NCI-H2196 (cell line): Measurements from ENCODE around the gene CALHM4.

ENCODE experiments used
- DNase-seq: peaks from one replicate; lab custom pipeline; 2025; ENCODE audit not compliant: unreplicated experiment; lab: John Stamatoyannopoulos, UW

CALHM4 gene

GRCh38 chr6:116536216-116536621, 17.3 kb upstream of the CALHM4 start:
- peak; percentile 77 for DNase-seq

- no peak for DNase-seq
These were observed 11.1 kb upstream of the CALHM4 start for GRCh38 chr6:116542426-116542825.

GRCh38 chr6:116543149-116543548, 10.4 kb upstream of the CALHM4 start:
- no peak for DNase-seq

GRCh38 chr6:116545651-116546050, 7.9 kb upstream of the CALHM4 start, which contains the start of gene TRAPPC3L:
TSS of gene TRAPPC3L (minus strand) at chr6:116545684. CDS start at chr6:116545514, 170 bp downstream.
- no peak for DNase-seq

- DNase-seq, result no peak
These were observed 6.2 kb upstream of the CALHM4 start for GRCh38 chr6:116547358-116547757.

- DNase-seq, result no peak
These were observed 2.8 kb upstream of the CALHM4 start for GRCh38 chr6:116550796-116551195.

GRCh38 chr6:116556065-116556464, 2.5 kb downstream of the CALHM4 start:
- DNase-seq, result no peak

- no peak for DNase-seq
These were observed 3.4 kb downstream of the CALHM4 start for GRCh38 chr6:116556814-116557415.

GRCh38 chr6:116557893-116558292, 4.3 kb downstream of the CALHM4 start:
- peak; percentile 87 for DNase-seq

GRCh38 chr6:116560130-116560529, 6.6 kb downstream of the CALHM4 start:
- no peak for DNase-seq

GRCh38 chr6:116561377-116562018, 7.9 kb downstream of the CALHM4 start:
- peak; percentile 79 for DNase-seq

- no peak for DNase-seq
These were observed 8.5 kb downstream of the CALHM4 start for GRCh38 chr6:116562019-116562403.

- DNase-seq, result no peak
These were observed 9.1 kb downstream of the CALHM4 start for GRCh38 chr6:116562614-116563013.

- DNase-seq, result no peak
These were observed 10.3 kb downstream of the CALHM4 start for GRCh38 chr6:116563830-116564229.

- DNase-seq, result no peak
These were observed 10.8 kb downstream of the CALHM4 start for GRCh38 chr6:116564311-116564710.

- DNase-seq, result no peak
These were observed 11.6 kb downstream of the CALHM4 start for GRCh38 chr6:116564921-116565872.

- no peak for DNase-seq
These were observed 14.6 kb downstream of the CALHM4 start for GRCh38 chr6:116568111-116568510.

GRCh38 chr6:116568821-116569755, 15.5 kb downstream of the CALHM4 start:
- DNase-seq, result no peak

- DNase-seq, result peak; percentile 96
These were observed 17.5 kb downstream of the CALHM4 start, which contains the start of gene RWDD1 for GRCh38 chr6:116570856-116571682. TSS of gene RWDD1 (plus strand) at chr6:116571504. CDS start at chr6:116571583, 79 bp downstream.

- no peak for DNase-seq
These were observed 18.1 kb downstream of the CALHM4 start for GRCh38 chr6:116571683-116572000.
